HG02642 (cell line): ENCODE results near the gene CRYBB2.
"Not testable (repeated sequence)": the region's sequence is repeated elsewhere in the genome, so short reads cannot be mapped to it uniquely, and the experiment has no call there.

Source experiments
- ATAC-seq: cut with Tn5 transposase; IDR thresholded peaks from one replicate; pipeline ENCODE4 v1.9.1; 2021; ENCODE audit warnings: mild to moderate bottlenecking; ENCODE audit not compliant: unreplicated experiment, poor library complexity

CRYBB2 gene

GRCh38 chr22:25230760-25231159 lies 11.3 kb downstream of the CRYBB2 start:
- ATAC-seq = not testable (repeated sequence)

- no peak for ATAC-seq
Measured at GRCh38 chr22:25232301-25232700, 12.9 kb downstream of the CRYBB2 start.

- ATAC-seq = not testable (repeated sequence)
Measured at GRCh38 chr22:25233706-25234105, 14.3 kb downstream of the CRYBB2 start.

GRCh38 chr22:25235547-25236290 lies 16.3 kb downstream of the CRYBB2 start:
- ATAC-seq = no peak

- ATAC-seq = no peak
Measured at GRCh38 chr22:25236417-25236816, 17.0 kb downstream of the CRYBB2 start.

- ATAC-seq = no peak
Measured at GRCh38 chr22:25237503-25237902, 18.1 kb downstream of the CRYBB2 start.

GRCh38 chr22:25238058-25238457 lies 18.6 kb downstream of the CRYBB2 start:
- ATAC-seq = not testable (repeated sequence)

- not testable (repeated sequence) for ATAC-seq
Measured at GRCh38 chr22:25255169-25255568, 35.7 kb downstream of the CRYBB2 start.

GRCh38 chr22:25267567-25267966 lies 48.1 kb downstream of the CRYBB2 start:
- not testable (repeated sequence) for ATAC-seq

GRCh38 chr22:25268902-25269301 lies 49.5 kb downstream of the CRYBB2 start:
- not testable (repeated sequence) for ATAC-seq

GRCh38 chr22:25270061-25270460 lies 50.6 kb downstream of the CRYBB2 start:
- not testable (repeated sequence) for ATAC-seq

GRCh38 chr22:25273231-25273630 lies 53.8 kb downstream of the CRYBB2 start:
- not testable (repeated sequence) for ATAC-seq

GRCh38 chr22:25273928-25274327 lies 54.5 kb downstream of the CRYBB2 start:
- ATAC-seq = not testable (repeated sequence)

GRCh38 chr22:25280118-25280517 lies 60.7 kb downstream of the CRYBB2 start:
- ATAC-seq = not testable (repeated sequence)
